Embryonic facial prominence (tissue), 1 donor: ENCODE data around the gene SULT1C3.

ENCODE experiments used
- DNase-seq: peaks from one replicate; pipeline ENCODE4 v3.0.0-alpha.2; 2016; ENCODE audit errors: extremely low spot score

Gene SULT1C3

DNA sequence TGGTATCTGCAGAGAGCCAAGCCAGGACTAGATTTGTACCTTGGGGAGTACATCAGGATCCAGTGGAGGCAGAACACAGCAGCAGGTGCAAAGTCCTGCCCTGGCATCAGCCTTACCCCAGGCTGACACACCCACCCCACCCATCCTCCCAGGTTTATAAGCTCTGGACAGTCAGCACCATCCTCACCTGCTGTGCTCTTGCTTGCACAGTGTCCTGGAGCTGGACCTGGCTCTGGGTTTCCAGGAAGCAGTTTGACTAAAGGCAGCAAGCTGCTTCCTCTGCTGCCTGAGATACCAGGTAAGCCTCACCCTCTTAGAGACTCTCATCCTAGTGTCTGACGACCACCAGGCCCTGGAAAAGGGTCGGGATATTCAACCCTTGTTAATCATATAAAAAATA, at the start of gene SULT1C3:
Gene SULT1C3, plus strand, starts transcription at position 183 of the 400 bp plus-strand sequence. CDS start 7,227 bp downstream, outside the sequence.
- DNase-seq = no peak

DNA sequence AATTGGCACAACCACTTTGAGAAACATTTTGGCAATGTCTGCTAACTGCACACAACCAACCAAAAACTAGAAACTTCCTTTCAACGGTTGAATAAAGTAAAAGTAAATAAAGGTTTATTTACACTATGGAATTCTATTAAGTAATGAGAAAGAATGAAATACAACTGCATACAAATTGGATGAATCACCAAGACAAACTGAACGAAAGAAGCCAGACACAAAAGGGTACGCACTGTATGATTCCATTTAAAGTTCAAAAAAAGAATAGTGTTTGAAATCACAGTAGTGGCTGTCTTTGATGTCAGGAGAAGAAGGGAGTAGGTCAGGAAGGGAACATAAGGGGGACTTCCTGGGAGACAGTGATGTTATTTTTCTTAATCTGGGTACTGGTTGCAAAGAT, 46.5 kb upstream of the SULT1C3 start:
- DNase-seq = no peak

DNA sequence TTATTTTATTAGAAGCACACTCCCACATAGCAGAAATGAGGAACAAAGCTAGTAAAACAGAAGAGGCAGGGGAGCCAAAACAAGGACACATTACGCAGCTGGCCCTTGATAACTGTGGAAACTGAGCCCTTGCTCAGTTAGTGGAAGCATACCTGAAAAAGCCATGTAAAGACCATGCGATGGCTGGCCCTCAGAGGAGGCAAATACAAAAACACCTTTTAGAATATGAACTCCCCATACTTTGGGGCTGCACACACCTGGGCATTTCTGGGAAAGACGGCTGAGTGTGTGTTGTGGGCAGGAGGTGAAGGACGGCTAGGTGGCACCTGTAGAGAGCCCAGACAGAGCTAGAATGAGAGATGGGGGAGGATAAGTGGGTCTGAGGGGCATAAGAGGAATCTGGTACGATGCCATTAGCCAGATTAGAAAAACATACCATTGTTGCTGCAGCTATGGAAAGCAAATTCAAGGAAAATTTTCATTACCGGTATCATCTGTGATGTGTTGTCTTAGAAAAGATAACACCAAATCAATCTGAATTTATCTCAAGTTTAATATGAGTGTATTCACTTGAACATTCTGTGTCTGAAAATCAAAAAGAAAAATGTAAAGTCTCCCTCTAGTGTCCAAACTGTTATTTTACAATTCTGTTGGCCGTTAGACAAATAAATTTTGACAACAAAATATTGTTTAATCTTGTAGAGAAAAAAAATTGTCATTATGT, 45.2 kb upstream of the SULT1C3 start:
- DNase-seq = no peak

DNA sequence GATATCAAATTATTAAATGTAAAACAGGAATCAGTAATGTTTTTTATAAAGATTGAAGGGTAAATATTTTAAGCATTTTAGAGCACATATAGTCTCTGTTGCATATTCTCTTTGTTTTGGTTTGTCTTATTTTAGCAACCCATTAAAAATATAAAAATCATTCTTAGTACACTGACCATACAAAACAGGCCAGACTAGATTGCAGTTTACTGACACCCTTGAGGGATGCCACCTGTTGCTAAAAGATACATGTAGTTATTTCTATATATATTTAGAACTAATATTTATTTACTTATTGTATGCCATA, 44.7 kb upstream of the SULT1C3 start:
- no peak for DNase-seq

DNA sequence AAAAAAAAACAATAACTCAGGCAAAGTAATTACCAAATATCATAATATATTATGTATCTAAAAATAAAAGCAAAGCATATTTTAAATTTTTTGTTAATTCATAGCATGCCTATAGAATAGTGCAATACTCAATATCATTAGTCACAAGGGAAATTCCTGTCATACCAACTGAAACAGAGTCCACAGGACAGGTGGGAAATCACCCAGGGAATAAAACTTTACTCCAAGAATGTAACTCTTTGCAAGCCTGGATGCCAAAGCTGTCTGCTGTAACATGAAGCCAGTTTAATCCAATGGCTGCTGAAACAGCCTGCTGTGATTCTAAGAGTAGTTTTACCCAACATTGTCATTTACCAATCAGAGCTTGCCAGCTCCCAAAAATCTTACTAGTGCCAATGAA, 40.0 kb upstream of the SULT1C3 start:
- DNase-seq = no peak

DNA sequence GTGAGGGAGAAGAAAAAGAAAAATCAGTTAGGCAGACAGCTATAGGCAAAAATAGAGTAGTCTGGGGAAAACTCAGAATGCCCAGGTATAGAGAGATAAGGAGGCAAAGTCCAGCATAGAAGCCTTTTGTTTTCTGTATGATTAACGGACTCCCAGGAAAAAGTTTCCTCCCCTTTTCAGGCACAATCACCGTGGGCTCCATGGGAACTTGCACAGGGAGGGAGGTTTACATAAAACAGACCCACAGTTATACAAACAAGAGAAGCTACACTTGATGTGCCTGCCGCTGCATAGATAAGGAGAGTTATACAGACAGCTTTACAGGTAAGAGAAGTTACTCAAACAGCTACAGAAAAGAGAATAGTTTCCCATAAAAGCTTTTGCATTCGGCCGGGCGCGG, 39.2 kb upstream of the SULT1C3 start:
- DNase-seq = no peak

DNA sequence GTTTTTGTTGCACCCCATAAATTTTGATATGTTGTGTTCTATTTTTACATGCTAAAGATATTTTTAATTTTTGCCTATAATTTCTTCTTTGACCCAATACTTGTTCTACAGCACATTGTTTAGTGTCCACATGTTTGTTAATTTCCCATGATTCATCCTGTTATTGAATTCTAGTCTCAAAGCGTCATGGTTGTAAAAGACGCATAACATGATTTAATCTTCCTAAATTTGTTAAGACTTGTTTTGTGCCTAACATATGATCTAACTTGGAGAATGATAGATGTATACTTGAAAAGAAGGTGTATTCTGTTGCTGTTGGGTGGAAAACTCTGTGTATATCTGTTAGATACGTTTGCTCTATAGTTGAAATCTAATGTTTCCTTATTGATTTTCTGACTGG, 27.1 kb upstream of the SULT1C3 start:
- no peak for DNase-seq

DNA sequence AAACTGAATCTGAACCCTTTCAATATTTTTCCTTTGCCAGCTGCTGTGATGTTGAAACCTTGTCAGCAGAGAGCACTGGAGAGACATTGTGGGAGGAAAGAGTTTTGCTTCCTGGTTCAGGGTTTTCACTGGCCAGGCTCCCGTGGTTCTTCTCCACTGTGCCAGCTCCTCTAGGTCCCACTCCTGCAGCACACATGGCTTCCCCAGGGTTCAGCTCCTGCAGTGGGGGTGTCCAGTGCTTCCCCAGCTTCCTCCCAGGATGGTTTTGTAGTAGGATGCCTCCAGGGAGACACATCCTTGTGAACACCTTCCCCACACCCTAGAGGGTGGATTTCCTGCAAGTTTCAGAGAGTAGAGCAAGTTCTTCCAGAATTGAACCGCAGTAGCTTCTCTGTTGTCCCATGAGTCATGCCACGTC, 24.0 kb upstream of the SULT1C3 start:
- no peak for DNase-seq

DNA sequence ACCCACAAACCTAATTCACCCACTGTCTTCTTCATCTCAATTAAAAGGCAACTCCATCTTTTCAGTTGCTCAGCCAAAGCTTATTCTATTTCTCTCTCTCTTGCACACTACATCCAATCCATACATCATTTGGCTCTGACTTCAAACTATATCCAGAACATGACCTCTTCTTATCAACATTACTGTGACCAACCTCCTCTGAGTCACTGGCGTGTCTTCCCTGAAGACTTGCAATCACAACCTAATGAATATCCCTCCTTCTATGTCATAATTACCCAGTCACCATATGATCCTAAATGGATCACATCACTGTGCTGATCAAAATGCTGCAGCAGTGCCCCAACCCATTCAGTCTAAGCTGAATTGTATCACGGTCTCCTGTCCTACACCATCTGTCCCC, 22.6 kb upstream of the SULT1C3 start:
- DNase-seq = no peak

DNA sequence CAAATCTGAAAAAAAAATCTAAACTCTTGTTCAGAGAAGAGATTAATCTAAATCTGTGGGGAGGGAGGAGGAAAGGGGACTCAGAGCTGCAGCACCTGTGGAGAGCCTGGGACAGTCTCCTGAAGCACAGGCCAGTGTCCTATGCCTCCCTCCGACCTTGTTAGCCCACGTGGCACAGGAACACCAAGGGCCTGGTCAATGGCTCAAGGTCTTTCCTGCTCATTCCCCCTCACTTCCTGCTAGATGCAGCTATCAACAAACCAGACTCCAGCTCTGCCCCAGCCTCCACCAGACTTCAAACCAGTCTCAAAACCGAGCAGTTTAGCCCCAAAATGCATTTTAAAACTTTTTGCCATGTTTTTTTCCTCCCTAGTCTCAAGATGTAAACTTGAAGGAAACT, 20.1 kb upstream of the SULT1C3 start:
- DNase-seq = no peak

DNA sequence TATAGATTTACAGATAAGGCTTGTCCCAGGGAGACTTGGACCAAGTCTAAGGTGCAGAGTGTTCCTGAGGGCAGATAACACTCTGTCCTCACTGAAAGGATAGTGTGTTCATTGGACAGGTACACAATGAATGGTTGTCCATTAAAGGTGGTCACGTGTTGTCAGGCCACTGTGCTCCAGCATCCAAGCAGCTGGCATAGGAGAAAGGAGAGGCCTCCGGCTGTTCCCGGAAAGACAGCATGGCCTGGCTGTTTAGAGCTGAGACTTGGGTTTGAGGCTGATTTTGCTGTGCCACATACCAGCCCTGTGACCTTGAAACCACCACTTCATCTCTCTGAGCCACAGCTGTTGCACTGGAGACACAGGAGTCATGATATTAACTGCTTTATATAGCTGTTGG, 19.6 kb upstream of the SULT1C3 start:
- DNase-seq = no peak

DNA sequence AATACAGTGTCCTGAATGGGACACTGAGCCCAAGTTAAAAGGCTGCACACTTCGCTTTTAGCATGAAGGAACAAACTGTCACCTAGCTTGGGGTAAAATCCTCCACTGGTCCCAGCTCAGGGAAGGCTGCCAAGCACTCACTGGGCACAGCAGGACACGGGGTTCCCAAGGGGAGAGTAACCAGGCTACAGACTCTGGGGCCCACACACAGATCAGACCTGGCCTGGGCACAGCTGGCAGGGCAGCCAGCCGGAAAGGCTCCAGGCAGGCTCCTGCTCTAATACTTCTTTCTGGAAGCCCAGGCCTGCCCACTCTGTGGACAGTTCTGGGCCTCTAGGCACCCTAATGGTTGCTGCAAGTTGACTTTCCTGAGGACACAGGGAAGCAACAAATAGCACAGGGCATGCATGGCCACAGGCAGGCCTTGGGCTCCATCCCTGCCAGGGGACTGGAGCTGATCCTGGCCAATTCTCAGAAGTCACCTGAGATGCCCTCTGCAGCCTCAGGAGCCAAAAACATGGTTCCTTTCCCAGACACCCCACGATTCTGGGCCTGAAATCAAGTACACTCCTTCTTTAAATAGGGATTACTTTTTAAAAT, 18.7 kb upstream of the SULT1C3 start:
- no peak for DNase-seq

DNA sequence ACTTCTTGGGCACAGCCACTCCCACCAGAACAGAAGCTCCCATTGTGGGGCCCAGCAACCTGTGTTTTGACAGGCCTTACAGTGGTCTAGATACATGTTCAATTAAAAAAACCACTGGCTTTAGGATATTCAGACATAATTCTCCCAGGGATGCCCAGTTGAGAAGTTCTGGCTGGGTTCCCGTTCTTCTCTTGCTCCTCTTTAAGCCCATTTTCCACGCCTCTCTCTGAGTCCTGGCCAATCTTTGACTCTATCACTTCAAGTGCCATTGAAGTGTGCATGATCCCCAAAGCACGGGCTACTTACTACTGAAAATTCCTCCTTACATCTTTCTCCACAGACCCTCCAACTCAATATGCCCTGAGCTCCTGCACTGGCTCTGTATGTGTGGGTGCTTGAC, 17.5 kb upstream of the SULT1C3 start:
- no peak for DNase-seq

DNA sequence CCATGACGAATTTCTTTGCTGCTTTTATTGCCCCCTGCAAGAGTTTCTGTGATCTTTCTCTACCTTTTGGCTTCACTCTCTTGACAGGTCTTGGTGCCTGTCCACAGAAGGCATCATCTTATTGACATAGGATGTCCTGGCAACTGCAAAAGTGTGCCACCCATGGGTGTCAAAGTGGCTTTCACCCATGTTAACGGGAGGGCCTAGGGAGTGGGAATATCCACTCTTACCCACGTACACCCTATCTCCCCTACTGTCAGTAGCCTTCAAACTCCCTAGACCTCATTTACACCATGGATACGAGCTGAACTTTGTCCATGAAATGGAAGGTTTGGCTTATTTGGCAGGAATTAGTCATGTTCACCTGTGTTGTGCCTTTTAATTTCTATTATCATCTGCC, 16.2 kb upstream of the SULT1C3 start:
- no peak for DNase-seq

DNA sequence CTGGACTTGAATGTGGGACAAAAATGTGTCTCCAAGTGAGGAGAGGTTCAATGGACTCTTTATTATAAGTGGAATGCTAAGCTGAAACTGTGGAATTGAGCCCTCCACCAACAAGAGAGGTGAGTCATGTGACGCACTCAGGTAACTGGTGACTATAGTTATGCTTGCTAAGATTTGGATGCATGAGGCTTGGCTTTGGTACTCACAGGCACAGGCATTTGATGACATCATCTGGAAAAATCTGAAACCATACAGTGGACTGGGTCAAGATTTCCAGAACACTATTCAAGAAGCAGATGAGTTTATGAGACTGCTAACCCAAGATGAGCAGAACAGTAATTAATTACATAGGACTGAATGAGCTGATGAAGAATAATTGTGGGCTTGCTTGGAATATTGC, 15.7 kb upstream of the SULT1C3 start:
- DNase-seq = no peak

DNA sequence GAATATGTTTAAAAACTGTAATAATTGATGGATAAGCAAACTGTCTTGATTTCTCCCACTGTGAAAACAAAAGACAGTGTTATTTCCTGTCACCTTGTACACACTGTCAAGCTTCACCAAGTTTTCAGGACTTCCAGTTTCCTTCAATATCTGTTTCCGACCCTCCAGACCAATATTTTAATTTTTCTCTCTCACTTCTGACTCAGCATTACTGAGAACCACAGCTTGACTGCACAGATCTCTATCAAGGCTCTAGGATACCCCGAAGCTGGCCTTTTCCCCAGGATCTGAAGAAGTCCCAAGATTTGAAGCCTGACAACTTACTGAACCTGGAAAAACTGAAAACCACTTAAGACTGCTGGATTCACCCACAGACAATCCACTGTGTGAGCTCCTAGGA, 13.2 kb upstream of the SULT1C3 start:
- no peak for DNase-seq

DNA sequence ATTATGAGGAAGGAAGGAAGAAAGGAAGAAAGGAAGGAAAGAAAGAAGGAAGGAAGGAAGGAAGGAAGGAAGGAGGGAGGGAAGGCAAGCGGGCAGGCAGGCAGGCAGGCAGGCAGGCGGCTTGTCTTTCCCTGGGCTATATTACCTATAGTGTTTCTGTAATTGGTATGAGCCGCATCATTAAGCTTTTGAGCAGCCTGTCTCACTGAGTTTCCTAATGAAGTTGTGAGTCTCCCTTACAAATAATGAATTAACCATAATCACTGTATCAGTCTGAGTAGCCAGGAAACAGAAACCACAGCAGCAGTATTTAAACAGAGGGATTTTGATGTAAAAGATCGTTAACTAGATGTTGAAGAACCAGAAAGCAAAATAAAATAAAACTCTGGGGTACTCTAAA, 11.8 kb upstream of the SULT1C3 start:
- DNase-seq = no peak

DNA sequence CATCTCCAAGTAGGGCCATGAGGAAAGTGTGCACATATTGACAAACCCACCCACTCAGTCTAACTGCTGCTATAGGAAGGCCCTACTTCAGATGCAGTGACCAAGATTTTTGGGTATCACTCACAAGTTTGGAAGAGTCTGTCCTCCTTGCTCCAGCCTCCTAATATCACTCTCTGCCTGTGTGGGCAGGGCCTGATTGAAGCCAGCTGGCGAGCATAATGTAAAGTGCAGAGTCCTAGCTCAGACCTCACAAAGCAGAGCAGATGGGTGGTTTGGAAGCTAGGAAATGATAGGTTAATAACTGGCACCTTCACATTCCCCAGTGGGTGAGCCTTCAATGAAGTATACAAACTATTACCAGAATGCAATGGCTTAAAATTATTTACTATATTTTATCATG, 11.2 kb upstream of the SULT1C3 start:
- no peak for DNase-seq

DNA sequence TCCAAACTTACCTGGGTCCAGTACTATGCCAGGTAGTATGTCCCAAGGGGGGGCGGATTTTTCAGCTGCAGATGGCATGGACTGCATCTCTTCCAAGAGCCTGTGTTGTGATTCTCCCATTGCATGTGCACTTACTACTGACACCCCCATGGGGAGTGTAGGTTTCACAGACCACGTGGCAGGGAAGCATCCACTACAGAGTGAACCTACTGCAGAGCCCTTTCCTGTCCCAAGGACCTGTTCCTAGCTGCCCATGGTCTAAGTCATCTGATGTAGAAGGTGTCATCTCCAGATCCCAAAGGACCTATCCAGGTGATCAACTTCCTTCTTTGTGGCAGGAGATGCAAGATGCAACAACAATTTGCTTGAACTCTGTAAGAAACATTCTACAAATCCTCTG, 9.9 kb upstream of the SULT1C3 start:
- DNase-seq = no peak

DNA sequence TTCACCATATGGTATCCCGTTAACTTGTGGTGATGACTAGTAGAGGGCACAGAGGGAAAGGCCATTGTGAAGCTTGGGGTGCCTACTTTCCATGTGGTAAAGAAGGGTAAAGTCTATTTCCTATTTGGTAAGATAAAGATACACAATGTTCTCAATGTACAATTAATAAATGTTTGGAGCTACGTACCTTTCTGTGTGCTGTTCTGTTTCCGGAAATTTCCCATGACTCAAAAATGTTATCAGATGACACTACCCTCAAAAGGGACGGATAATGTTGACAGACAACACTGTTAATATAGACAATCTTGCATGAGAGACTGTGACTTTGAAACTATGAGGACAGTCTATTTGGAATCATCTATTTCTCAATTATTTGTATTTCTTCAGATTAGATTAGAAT, 4.2 kb upstream of the SULT1C3 start:
- DNase-seq = no peak

DNA sequence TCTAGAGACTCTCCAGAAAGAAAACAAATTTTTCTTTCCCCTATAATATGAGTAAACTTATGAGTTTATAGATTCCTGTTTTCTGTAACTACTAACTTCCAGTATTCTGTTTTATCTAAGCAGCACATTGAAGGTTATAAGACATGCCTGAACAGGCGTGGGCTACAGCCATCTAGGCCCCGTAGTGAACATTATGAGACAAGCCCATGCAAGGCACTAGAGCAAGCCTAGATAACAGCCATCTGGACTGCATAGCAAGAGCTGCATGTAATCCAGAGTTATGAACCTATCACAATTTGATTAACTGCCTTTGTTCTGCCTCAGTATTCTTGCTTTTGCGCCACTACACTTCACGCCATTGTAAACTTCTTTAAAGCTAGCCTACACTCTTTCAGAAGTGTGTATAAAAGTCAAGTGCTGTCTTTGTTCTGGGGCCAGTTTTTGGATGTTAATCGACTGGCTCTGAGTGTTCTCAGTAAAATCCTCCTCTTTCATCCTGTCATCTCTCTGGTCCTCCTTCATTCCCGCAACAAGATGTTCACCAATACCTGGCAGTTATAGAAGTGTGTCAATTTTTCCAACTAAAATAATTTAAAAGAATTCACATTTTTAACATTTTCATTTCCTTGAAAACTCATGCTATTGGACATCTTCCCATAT, 3.0 kb upstream of the SULT1C3 start:
- DNase-seq = no peak

DNA sequence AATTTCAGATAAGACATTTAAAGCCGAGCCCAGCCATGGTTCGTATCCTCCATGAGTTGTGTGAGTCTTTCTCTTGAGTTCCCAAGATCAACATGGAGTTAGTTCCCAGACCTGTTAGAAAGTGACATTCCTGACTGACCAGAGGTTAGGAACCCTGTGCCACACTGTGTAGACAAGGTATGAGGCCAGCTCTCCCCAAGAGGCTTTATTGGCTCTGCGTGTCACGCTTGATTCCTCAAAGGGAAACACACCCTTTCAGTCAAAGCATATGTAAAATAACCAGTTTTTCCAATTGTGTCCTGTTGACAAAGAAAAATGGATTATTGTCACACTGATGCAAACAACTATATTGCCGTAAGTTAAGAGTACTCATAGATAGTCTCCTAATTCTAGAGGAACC, 1.2 kb downstream of the SULT1C3 start:
- DNase-seq = no peak

DNA sequence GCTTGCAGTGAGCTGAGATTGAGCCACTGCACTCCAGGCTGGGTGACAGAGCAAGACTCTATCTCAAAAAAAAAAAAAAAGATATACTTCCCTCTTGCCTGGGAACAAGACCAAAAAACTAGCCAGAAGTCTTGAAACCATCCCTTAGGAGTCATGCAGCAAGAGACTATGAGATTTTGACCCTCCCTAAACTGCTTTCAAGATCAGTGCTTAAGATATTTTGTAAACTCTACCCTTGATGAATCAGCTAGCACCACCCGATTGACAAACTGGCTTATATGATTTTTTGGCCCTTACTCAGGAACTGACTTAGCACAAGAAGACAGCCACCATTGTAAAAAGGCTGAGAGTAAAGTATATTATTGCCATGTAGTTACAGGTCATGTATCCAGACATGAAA, 3.8 kb downstream of the SULT1C3 start:
- DNase-seq = no peak
